H1 (cell line): ENCODE measurements around the gene ARHGEF2. TPM values are rescaled to one million over a fixed set of nuclear protein-coding genes. Genes with fewer than 3 reads are reported as not detected.

ENCODE experiments used
- CTCF ChIA-PET: fragments of 300-600 bp; sonication (Branson Sonifier 250); formaldehyde crosslinking; loops from one replicate; lab custom pipeline; 2021; ENCODE audit not compliant: partially characterized antibody; lab: Charles Lee
- POLR2A ChIA-PET: fragments of 300-600 bp; sonication (Branson Sonifier 250); formaldehyde crosslinking; loops from one replicate; lab custom pipeline; 2021; ENCODE audit warnings: inconsistent platforms; ENCODE audit not compliant: partially characterized antibody; lab: Charles Lee
- DNase-seq, 2 experiments: peaks; one replicate each; pipeline versions ENCODE4 v3.0.0 to v3.0.0-alpha.2; 2010 to 2022; ENCODE audit warnings: low spot score in 2 of 2, low read depth in 1 of 2, mixed read lengths in 1 of 2
- FAIRE-seq: peaks from 2 replicates; lab custom pipeline; 2011; peaks lifted over from hg19 to GRCh38; lab: Jason Lieb, UNC
- H2AFZ ChIP-seq: 2 replicates; pipeline ENCODE4 v1.8.1; 2012; ENCODE audit warnings: low read length, inconsistent platforms
- H2AK5ac ChIP-seq: 2 replicates; pipeline ENCODE4 v1.6.1; 2013; ENCODE audit warnings: low read depth, low read length
- H2BK120ac ChIP-seq: replicated peaks from 2 replicates; pipeline ENCODE3; 2013; ENCODE audit warnings: low read depth, low read length, inconsistent platforms
- H2BK12ac ChIP-seq: 2 replicates; pipeline ENCODE4 v1.6.1; 2013; ENCODE audit warnings: low read depth, low read length
- H2BK15ac ChIP-seq: 2 replicates; pipeline ENCODE4 v1.6.1; 2013; ENCODE audit warnings: low read length
- H2BK20ac ChIP-seq: 2 replicates; pipeline ENCODE4 v1.6.1; 2013; ENCODE audit warnings: low read length
- H2BK5ac ChIP-seq: 2 replicates; pipeline ENCODE4 v1.6.1; 2013; ENCODE audit warnings: low read depth, low read length
- H3K14ac ChIP-seq: 2 replicates; pipeline ENCODE4 v1.6.1; 2013; ENCODE audit warnings: inconsistent platforms; ENCODE audit not compliant: insufficient read length
- H3K18ac ChIP-seq: 2 replicates; pipeline ENCODE4 v1.6.1; 2013; ENCODE audit warnings: low read length; ENCODE audit errors: extremely low read depth
- H3K23ac ChIP-seq: 2 replicates; pipeline ENCODE4 v1.6.1; 2013; ENCODE audit warnings: inconsistent platforms; ENCODE audit not compliant: insufficient read length
- H3K23me2 ChIP-seq: 2 replicates; pipeline ENCODE4 v1.6.1; 2013; ENCODE audit warnings: low read depth, low read length
- H3K27ac ChIP-seq: 2 replicates; pipeline ENCODE4 v1.6.1; 2011; ENCODE audit warnings: low read depth, low read length, inconsistent platforms
- H3K27me3 ChIP-seq, 4 experiments: replicated peaks in 1 of 4; 1 replicate in 1 of 4; 2 replicates in 3 of 4; pipeline versions ENCODE4 v1.6.1 to v1.8.1; 2011 to 2013; ENCODE audit warnings: low read length in 3 of 4, mild to moderate bottlenecking in 3 of 4, inconsistent platforms in 2 of 4, mixed read lengths in 2 of 4, moderate library complexity in 1 of 4; ENCODE audit not compliant: control insufficient read depth in 3 of 4, insufficient read depth in 3 of 4; ENCODE audit errors: extremely low read depth in 1 of 4
- H3K36me3 ChIP-seq, 4 experiments: 2 replicates each; pipeline versions ENCODE4 v1.6.1 to v1.8.1; 2011 to 2013; ENCODE audit warnings: mild to moderate bottlenecking in 4 of 4, low read length in 3 of 4, moderate library complexity in 2 of 4, control low read depth in 1 of 4, inconsistent platforms in 1 of 4; ENCODE audit not compliant: insufficient read depth in 4 of 4, control insufficient read depth in 2 of 4
- H3K4ac ChIP-seq: replicated peaks from 2 replicates; pipeline ENCODE3; 2013; ENCODE audit warnings: low read length, low read depth, mixed read lengths, inconsistent platforms; ENCODE audit not compliant: insufficient read length
- H3K4me1 ChIP-seq, 4 experiments: replicated peaks in 1 of 4; 1 replicate in 1 of 4; 2 replicates in 3 of 4; pipeline versions ENCODE4 v1.6.1 to v1.8.1; 2011 to 2013; ENCODE audit warnings: low read length in 3 of 4, inconsistent platforms in 2 of 4, mixed read lengths in 1 of 4; ENCODE audit not compliant: insufficient read depth in 4 of 4, control insufficient read depth in 3 of 4
- H3K4me2 ChIP-seq, 2 experiments: 2 replicates each; pipeline versions ENCODE4 v1.6.1 to v1.8.1; 2011 to 2013; ENCODE audit warnings: low read depth in 2 of 2, low read length in 2 of 2, control low read depth in 1 of 2, inconsistent platforms in 1 of 2, mild to moderate bottlenecking in 1 of 2; ENCODE audit not compliant: insufficient read depth in 1 of 2
- H3K4me3 ChIP-seq, 4 experiments: fragments of 200-600, 300-600 bp in 1 of 4; sonication (generic), shearing (Covaris generic), sonication (Bioruptor Twin) in 1 of 4; 2 replicates each; pipeline versions ENCODE4 v1.5.1 to v1.8.1; 2011 to 2016; ENCODE audit warnings: low read length in 4 of 4, low read depth in 3 of 4, control low read depth in 2 of 4, inconsistent platforms in 2 of 4, mild to moderate bottlenecking in 2 of 4, mixed read lengths in 1 of 4, moderate library complexity in 1 of 4; ENCODE audit not compliant: insufficient read depth in 2 of 4; ENCODE audit errors: extremely low read depth in 1 of 4
- H3K56ac ChIP-seq: replicated peaks from 2 replicates; pipeline ENCODE3; 2013; ENCODE audit warnings: low read depth, mild to moderate bottlenecking, mixed read lengths, low read length, inconsistent platforms; ENCODE audit not compliant: insufficient read length
- H3K79me1 ChIP-seq: 2 replicates; pipeline ENCODE4 v1.6.1; 2013; ENCODE audit warnings: low read depth, low read length, control low read depth
- H3K79me2 ChIP-seq, 2 experiments: 2 replicates each; pipeline versions ENCODE4 v1.6.1 to v1.8.1; 2012 to 2013; ENCODE audit warnings: low read length in 2 of 2, mild to moderate bottlenecking in 2 of 2, inconsistent platforms in 1 of 2; ENCODE audit not compliant: insufficient read depth in 2 of 2, control insufficient read depth in 1 of 2
- H3K9ac ChIP-seq, 4 experiments: replicated peaks in 1 of 4; 1 replicate in 1 of 4; 2 replicates in 3 of 4; pipeline versions ENCODE4 v1.6.1 to v1.8.1; 2011 to 2013; ENCODE audit warnings: low read depth in 3 of 4, low read length in 3 of 4, control low read depth in 2 of 4, mild to moderate bottlenecking in 2 of 4, moderate library complexity in 2 of 4, inconsistent platforms in 1 of 4; ENCODE audit errors: extremely low read depth in 1 of 4
- H3K9me3 ChIP-seq, 2 experiments: 2 replicates each; pipeline versions ENCODE4 v1.6.1 to v1.8.1; 2012 to 2013; ENCODE audit warnings: mild to moderate bottlenecking in 2 of 2, moderate library complexity in 2 of 2, control low read depth in 1 of 2, inconsistent platforms in 1 of 2, low read depth in 1 of 2, low read length in 1 of 2, mixed read lengths in 1 of 2; ENCODE audit not compliant: insufficient read depth in 2 of 2
- H4K20me1 ChIP-seq, 2 experiments: replicated peaks in 1 of 2; 2 replicates each; pipeline versions ENCODE3 to v1.8.1; 2011 to 2013; ENCODE audit warnings: inconsistent platforms in 2 of 2, low read length in 2 of 2, mild to moderate bottlenecking in 1 of 2; ENCODE audit not compliant: insufficient read depth in 2 of 2, control insufficient read depth in 1 of 2
- H4K5ac ChIP-seq: 2 replicates; pipeline ENCODE4 v1.6.1; 2013; ENCODE audit warnings: low read length, low read depth, mixed read lengths, inconsistent platforms; ENCODE audit not compliant: insufficient read length
- H4K8ac ChIP-seq: 2 replicates; pipeline ENCODE4 v1.8.0; 2013; ENCODE audit warnings: mild to moderate bottlenecking, moderate library complexity, low read length, inconsistent platforms; ENCODE audit not compliant: insufficient read depth; ENCODE audit errors: extremely low read depth
- H4K91ac ChIP-seq: replicated peaks from 2 replicates; pipeline ENCODE3; 2013; ENCODE audit warnings: low read length, mixed read lengths, inconsistent platforms; ENCODE audit not compliant: insufficient read length
- ASH2L ChIP-seq: fragments of 200-600, 300-600 bp; sonication (generic); IDR thresholded peaks from one replicate; pipeline ENCODE4 v1.7.1; 2017; ENCODE audit warnings: low read length
- BRCA1 ChIP-seq: IDR thresholded peaks from 2 replicates; pipeline ENCODE4 v1.6.1; 2012; ENCODE audit warnings: low read depth, low read length, improper control_type of control experiment
- CBX5 ChIP-seq: fragments of 300-800, 300-1000 bp; sonication (generic); IDR thresholded peaks from 2 replicates; pipeline ENCODE4 v1.7.1; 2016; ENCODE audit warnings: antibody characterized with exemption, low read length, low read depth
- CEBPB ChIP-seq: IDR thresholded peaks from 2 replicates; pipeline ENCODE4 v1.6.1; 2012; ENCODE audit warnings: low read depth, low read length
- CTBP2 ChIP-seq: IDR thresholded peaks from 2 replicates; pipeline ENCODE4 v1.7.0; 2011; ENCODE audit warnings: borderline replicate concordance, mild to moderate bottlenecking, moderate library complexity, mixed read lengths, low read length; ENCODE audit not compliant: insufficient read depth, insufficient read length
- POLR2A ChIP-seq, 2 experiments: IDR thresholded peaks; 1 replicate in 1 of 2; 2 replicates in 1 of 2; pipeline ENCODE4 v1.6.1; 2011; ENCODE audit warnings: low read depth in 2 of 2, low read length in 2 of 2, mild to moderate bottlenecking in 2 of 2; ENCODE audit errors: control extremely low read depth in 1 of 2
- WGBS, 2 experiments: shearing (Covaris generic) in 1 of 2; methylation state at CpG; one replicate each; pipeline versions ENCODE4 v1.1.6 to v1.1.7; 2013 to 2015; ENCODE audit warnings: low lambda C conversion rate in 2 of 2, mixed read lengths in 2 of 2, inconsistent platforms in 1 of 2, low coverage in 1 of 2, missing lambda C conversion rate in 1 of 2; ENCODE audit not compliant: insufficient replicate concordance in 2 of 2, insufficient coverage in 1 of 2, insufficient read length in 1 of 2; ENCODE audit errors: extremely low coverage in 1 of 2, missing lambda C conversion rate in 1 of 2; 5-methylcytosine and 5-hydroxymethylcytosine counted together
- polyA plus RNA-seq, 7 experiments: library from polyadenylated mRNA; depleted of rRNA in 3 of 7; stranded (reverse) in 5 of 7; unstranded in 2 of 7; fragments of >200 nt in 5 of 7; fragments of 200-250 nt in 2 of 7; gene quantifications; 1 replicate in 5 of 7; 2 replicates in 1 of 7; 4 replicates in 1 of 7; pipeline versions ENCODE4 v1.2.1 to v1.2.3, GENCODE V29; 2011 to 2013; ENCODE audit warnings: missing spikeins in 2 of 7, mixed read lengths in 2 of 7
- total RNA-seq: library from RNA; stranded (reverse); fragmentation: NEBNext Ultra II Directional; extraction: Animal tissue kit (Norgen Biotek cat#: 25700); gene quantifications from 2 replicates; pipeline ENCODE4 v1.2.1, GENCODE V29; 2021

ARHGEF2 gene
- total and polyA plus RNA-seq, 2 of the 8 experiments (the other 6 are each of a cell fraction or from before 2014, with no cell fraction given) = 42.7 to 80.5 TPM

DNA sequence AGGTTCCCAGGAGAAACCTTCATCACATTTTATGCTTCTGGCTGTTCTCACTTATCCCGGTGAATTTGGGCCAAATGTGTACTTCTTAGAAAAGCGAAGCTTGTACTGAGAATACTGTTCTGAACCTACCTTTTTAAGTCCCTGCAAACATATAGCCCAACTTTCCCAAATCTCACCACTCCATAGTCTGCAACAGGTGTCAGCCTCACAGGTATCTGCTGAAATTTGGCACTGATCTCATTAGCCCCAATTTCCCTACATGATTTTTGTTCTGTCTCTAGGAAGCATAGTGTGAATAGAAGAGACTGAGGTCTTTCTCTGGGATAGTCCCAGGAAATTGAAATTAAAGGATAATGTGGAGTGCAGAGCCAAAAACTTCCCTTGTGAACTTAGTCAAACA is 78.7 kb downstream of the ARHGEF2 start:
- ChIA-PET CTCF (interaction anchor here (0.6 to 0.7 kb wide), 2 partner anchors 43 to 1073 kb away, joined by 3 read pairs; no protein-coding TSS in a partner anchor), POLR2A (interaction anchor here (1.1 to 1.3 kb wide), 3 partner anchors 11 to 14 kb away, joined by 3 to 4 read pairs (median 4); no protein-coding TSS in a partner anchor)
- Histone ChIP-seq H2BK12ac (no peak overlapping the region), H3K23me2 (no peaks in the 10 kb centered on the region), H2AFZ (no peak overlapping the region), H4K5ac (no peak overlapping the region), H3K9ac (no peak overlapping the region), H3K14ac (no peak overlapping the region), H2BK120ac (no peak overlapping the region), H3K4me2 (no peak overlapping the region), H2BK15ac (no peak overlapping the region), H3K79me2 (no peaks in the 10 kb centered on the region), H2BK5ac (no peak overlapping the region), H2AK5ac (no peak overlapping the region), H2BK20ac (no peak overlapping the region), H3K27ac (no peak overlapping the region), H4K8ac (no peak overlapping the region), H3K27me3 (no peaks in the 10 kb centered on the region), H3K79me1 (no peaks in the 10 kb centered on the region), H3K4me3 (no peak overlapping the region), H3K4me1 (no peaks in the 10 kb centered on the region), H4K20me1 (no peaks in the 10 kb centered on the region), H3K9me3 (no peaks in the 10 kb centered on the region), H3K36me3 (peaks cover 16 to 57% (median 35%) of the 10 kb centered on the region in 4 experiments), H3K4ac (no peak overlapping the region), H4K91ac (no peak overlapping the region), H3K56ac (no peak overlapping the region), H3K23ac (no peak overlapping the region), H3K18ac (no peak overlapping the region)
- 95% methylated on average over 2 of the region's 2 CpGs; no CpG with 5 or more reads in 1 of the 2 experiments for WGBS, 2 experiments
- no peak for DNase-seq
- FAIRE-seq = no peak
- no peak for TF ChIP-seq ASH2L
- TF ChIP-seq CEBPB = no peak
- no peak for TF ChIP-seq CBX5
- TF ChIP-seq CTBP2 = no peak
- no peak for TF ChIP-seq BRCA1
- TF ChIP-seq POLR2A (IDR thresholded peaks at IDR 0.05; ENCODE audit: control extremely low read depth in 1 of 2, low read depth in 2 of 2, low read length in 2 of 2) = no peak
